Prostate gland (tissue), 2 donors: ENCODE measurements around the gene CPSF2.

Experiments used
- POLR2A ChIP-seq: fragments of 450-650 bp; IDR thresholded peaks from one replicate; pipeline ENCODE4 v1.6.1; 2016; ENCODE audit warnings: antibody characterized with exemption, mild to moderate bottlenecking
- TF ChIP-seq, protein P1 (sequence below), 4 experiments: fragments of 200-600 bp in 2 of 4; fragments of 450-650 bp in 2 of 4; sonication (generic) in 2 of 4; IDR thresholded peaks; 1 replicate in 3 of 4; 2 replicates in 1 of 4; pipeline ENCODE4 v1.5.1; 2016 to 2019; ENCODE audit warnings: antibody characterized with exemption in 4 of 4, mild to moderate bottlenecking in 2 of 4, moderate library complexity in 2 of 4

DNA sequence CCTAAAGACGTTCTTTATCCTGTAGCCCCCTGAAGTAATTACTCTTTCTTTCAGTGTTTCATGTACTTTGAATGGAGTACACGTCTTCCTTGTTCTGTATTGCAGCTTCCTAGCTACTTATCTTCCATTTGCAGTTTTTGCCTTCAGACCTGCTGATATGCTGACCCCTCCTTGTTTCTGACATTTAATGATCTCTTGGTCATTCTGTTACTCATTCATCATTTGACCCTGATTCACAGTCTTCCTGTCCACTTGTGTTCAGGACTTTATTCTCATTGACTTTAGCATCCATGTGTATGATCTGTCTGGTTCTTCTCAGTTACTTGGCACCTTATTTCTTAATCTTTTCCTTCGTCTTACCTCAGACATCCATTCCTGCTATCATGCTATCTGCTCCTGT, 22.2 kb downstream of the CPSF2 start:
- no peak for TF ChIP-seq POLR2A
- TF ChIP-seq, protein P1, sequence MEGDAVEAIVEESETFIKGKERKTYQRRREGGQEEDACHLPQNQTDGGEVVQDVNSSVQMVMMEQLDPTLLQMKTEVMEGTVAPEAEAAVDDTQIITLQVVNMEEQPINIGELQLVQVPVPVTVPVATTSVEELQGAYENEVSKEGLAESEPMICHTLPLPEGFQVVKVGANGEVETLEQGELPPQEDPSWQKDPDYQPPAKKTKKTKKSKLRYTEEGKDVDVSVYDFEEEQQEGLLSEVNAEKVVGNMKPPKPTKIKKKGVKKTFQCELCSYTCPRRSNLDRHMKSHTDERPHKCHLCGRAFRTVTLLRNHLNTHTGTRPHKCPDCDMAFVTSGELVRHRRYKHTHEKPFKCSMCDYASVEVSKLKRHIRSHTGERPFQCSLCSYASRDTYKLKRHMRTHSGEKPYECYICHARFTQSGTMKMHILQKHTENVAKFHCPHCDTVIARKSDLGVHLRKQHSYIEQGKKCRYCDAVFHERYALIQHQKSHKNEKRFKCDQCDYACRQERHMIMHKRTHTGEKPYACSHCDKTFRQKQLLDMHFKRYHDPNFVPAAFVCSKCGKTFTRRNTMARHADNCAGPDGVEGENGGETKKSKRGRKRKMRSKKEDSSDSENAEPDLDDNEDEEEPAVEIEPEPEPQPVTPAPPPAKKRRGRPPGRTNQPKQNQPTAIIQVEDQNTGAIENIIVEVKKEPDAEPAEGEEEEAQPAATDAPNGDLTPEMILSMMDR (IDR thresholded peaks at IDR 0.05), result no peak
